K562 (cell line): ENCODE data around the gene PLAC1. TPM values are rescaled to one million over a fixed set of nuclear protein-coding genes. Genes with fewer than 3 reads are reported as not detected.
A peak's percentile ranks its signal among the peaks of the same experiment; 100 is the strongest.

Source experiments
- BMI1 ChIP-seq: fragments of 150-350 bp; IDR thresholded peaks from 2 replicates; pipeline ENCODE4 v1.6.1; 2014; ENCODE audit warnings: low read length
- BRD9 ChIP-seq: fragments of 450-650 bp; IDR thresholded peaks from 2 replicates; pipeline ENCODE4 v1.6.1; 2018; ENCODE audit warnings: low read depth; ENCODE audit not compliant: partially characterized antibody
- ELK3 ChIP-seq: fragments of 450-650 bp; formaldehyde crosslinking; IDR thresholded peaks from 2 replicates; pipeline ENCODE4 v1.4.0; 2020; ENCODE audit warnings: mild to moderate bottlenecking
- ESRRA ChIP-seq: fragments of 450-650 bp; IDR thresholded peaks from 2 replicates; pipeline ENCODE4 v1.6.1; 2014; ENCODE audit warnings: low read depth, mild to moderate bottlenecking, moderate library complexity, borderline replicate concordance
- KLF6 ChIP-seq: fragments of 250-450 bp; sonication (Bioruptor Pico); IDR thresholded peaks from 2 replicates; pipeline ENCODE4 v1.4.0; 2020; ENCODE audit warnings: mild to moderate bottlenecking, moderate library complexity, borderline replicate concordance
- MAZ ChIP-seq, 2 experiments: fragments of 450-650 bp in 1 of 2; sonication (generic) in 1 of 2; formaldehyde crosslinking; IDR thresholded peaks in 1 of 2; conservative IDR thresholded peaks in 1 of 2; 2 replicates each; pipeline versions ENCODE4 v1.4.0 to v1.5.0; 2020; ENCODE audit warnings: mild to moderate bottlenecking in 1 of 2, missing genetic modification reagents in 1 of 2
- POLR2H ChIP-seq: IDR thresholded peaks from 2 replicates; pipeline ENCODE4 v1.6.1; 2016; ENCODE audit warnings: missing genetic modification characterization, low read depth, mild to moderate bottlenecking, control low read depth, missing compliant biosample characterization, moderate library complexity
- RAD21 ChIP-seq, 2 experiments: fragments of 250-450 bp in 1 of 2; fragments of 450-650 bp in 1 of 2; sonication (Bioruptor Pico) in 1 of 2; formaldehyde crosslinking in 1 of 2; IDR thresholded peaks in 1 of 2; conservative IDR thresholded peaks in 1 of 2; 2 replicates each; pipeline versions ENCODE4 v1.4.0 to v1.8.0; 2020 to 2022; ENCODE audit warnings: mild to moderate bottlenecking in 2 of 2, moderate library complexity in 1 of 2
- RBM15 ChIP-seq: fragments of 200-400 bp; formaldehyde crosslinking; IDR thresholded peaks from 2 replicates; pipeline ENCODE4 v1.6.1; 2018; ENCODE audit warnings: mild to moderate bottlenecking, low read length, moderate library complexity; ENCODE audit not compliant: insufficient read depth
- RBM25 ChIP-seq: fragments of 200-400 bp; formaldehyde crosslinking; IDR thresholded peaks from 2 replicates; pipeline ENCODE4 v1.6.1; 2018; ENCODE audit warnings: low read length, low read depth, moderate library complexity; ENCODE audit not compliant: severe bottlenecking
- SMARCA4 ChIP-seq: fragments of 450-650 bp; IDR thresholded peaks from 2 replicates; pipeline ENCODE4 v1.6.1; 2016
- SOX6 ChIP-seq: fragments of 450-650 bp; IDR thresholded peaks from 2 replicates; pipeline ENCODE4 v1.6.1; 2014; ENCODE audit warnings: mild to moderate bottlenecking
- TEAD1 ChIP-seq, 2 experiments: fragments of 450-650 bp in 1 of 2; sonication (generic) in 1 of 2; formaldehyde crosslinking; IDR thresholded peaks; 2 replicates each; pipeline versions ENCODE4 v1.4.0 to v1.8.0; 2020 to 2022; ENCODE audit warnings: mild to moderate bottlenecking in 2 of 2, missing genetic modification reagents in 1 of 2
- ZFP36 ChIP-seq: fragments of 150-350 bp; IDR thresholded peaks from 2 replicates; pipeline ENCODE4 v1.6.1; 2018; ENCODE audit warnings: low read length, low read depth; ENCODE audit not compliant: partially characterized antibody
- polyA plus RNA-seq, 8 experiments: library from polyadenylated mRNA; depleted of rRNA in 4 of 8; stranded (reverse) in 5 of 8; unstranded in 3 of 8; fragments of >200 nt; fragmentation: Nextera tagmentation in 2 of 8; fragmentation: Illumina TruSeq in 1 of 8; extraction: Ambion mirVana in 2 of 8; extraction: Trizol in 1 of 8; gene quantifications; 2 replicates each; pipeline versions ENCODE4 v1.2.1 to v1.2.3, GENCODE V29; 2011 to 2014; ENCODE audit warnings: inconsistent platforms in 1 of 8, missing spikeins in 1 of 8
- total RNA-seq, 7 experiments: library from RNA; depleted of rRNA in 6 of 7; stranded (reverse); fragments of >200 nt in 6 of 7; fragmentation: Illumina TruSeq in 2 of 7; extraction: Trizol in 2 of 7; gene quantifications; 2 replicates each; pipeline versions ENCODE4 v1.2.1 to v1.2.3, GENCODE V29; 2011 to 2021; ENCODE audit warnings: low replicate concordance in 1 of 7
- TF ChIP-seq, protein P1 (sequence below): fragments of 150-350 bp; conservative IDR thresholded peaks from 2 replicates; pipeline ENCODE4 v1.6.1; 2014; ENCODE audit warnings: low read length
- TF ChIP-seq, protein P2 (sequence below): sonication (generic); formaldehyde crosslinking; IDR thresholded peaks from 2 replicates; pipeline ENCODE4 v1.8.0; 2022; ENCODE audit warnings: missing genetic modification reagents, mild to moderate bottlenecking, borderline replicate concordance
- TF ChIP-seq, protein P3 (sequence below), 3 experiments: IDR thresholded peaks in 2 of 3; conservative IDR thresholded peaks in 1 of 3; 2 replicates each; pipeline ENCODE4 v1.5.1; 2011 to 2012; ENCODE audit warnings: low read length in 3 of 3, mild to moderate bottlenecking in 3 of 3, control low read depth in 2 of 3, improper control_type of control experiment in 1 of 3, inconsistent platforms in 1 of 3, low read depth in 1 of 3, mixed read lengths in 1 of 3, moderate library complexity in 1 of 3; ENCODE audit not compliant: insufficient read depth in 2 of 3
- TF ChIP-seq, protein P4 (sequence below), 2 experiments: fragments of 450-650 bp in 1 of 2; sonication (generic) in 1 of 2; formaldehyde crosslinking in 1 of 2; IDR thresholded peaks in 1 of 2; conservative IDR thresholded peaks in 1 of 2; 2 replicates each; pipeline versions ENCODE4 v1.6.1 to v1.8.1; 2016 to 2023; ENCODE audit warnings: mild to moderate bottlenecking in 2 of 2, moderate library complexity in 2 of 2, inconsistent platforms in 1 of 2, missing genetic modification reagents in 1 of 2

The PLAC1 gene
- total and polyA plus RNA-seq, 9 of the 15 experiments (the other 6 are each of a cell fraction or from before 2014, with no cell fraction given), result 0.82 to 9.1 (median 1.7) TPM

GRCh38 chrX:134607523-134607922 lies 50.7 kb downstream of the PLAC1 start (continued):
- TF ChIP-seq, protein P1, sequence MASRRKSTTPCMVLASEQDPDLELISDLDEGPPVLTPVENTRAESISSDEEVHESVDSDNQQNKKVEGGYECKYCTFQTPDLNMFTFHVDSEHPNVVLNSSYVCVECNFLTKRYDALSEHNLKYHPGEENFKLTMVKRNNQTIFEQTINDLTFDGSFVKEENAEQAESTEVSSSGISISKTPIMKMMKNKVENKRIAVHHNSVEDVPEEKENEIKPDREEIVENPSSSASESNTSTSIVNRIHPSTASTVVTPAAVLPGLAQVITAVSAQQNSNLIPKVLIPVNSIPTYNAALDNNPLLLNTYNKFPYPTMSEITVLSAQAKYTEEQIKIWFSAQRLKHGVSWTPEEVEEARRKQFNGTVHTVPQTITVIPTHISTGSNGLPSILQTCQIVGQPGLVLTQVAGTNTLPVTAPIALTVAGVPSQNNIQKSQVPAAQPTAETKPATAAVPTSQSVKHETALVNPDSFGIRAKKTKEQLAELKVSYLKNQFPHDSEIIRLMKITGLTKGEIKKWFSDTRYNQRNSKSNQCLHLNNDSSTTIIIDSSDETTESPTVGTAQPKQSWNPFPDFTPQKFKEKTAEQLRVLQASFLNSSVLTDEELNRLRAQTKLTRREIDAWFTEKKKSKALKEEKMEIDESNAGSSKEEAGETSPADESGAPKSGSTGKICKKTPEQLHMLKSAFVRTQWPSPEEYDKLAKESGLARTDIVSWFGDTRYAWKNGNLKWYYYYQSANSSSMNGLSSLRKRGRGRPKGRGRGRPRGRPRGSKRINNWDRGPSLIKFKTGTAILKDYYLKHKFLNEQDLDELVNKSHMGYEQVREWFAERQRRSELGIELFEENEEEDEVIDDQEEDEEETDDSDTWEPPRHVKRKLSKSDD, result no peak
- no peak for TF ChIP-seq ESRRA
- 0 out of 2 replicates have a peak, but pooled peaks have one; percentile 59 for TF ChIP-seq KLF6 (CRISPR knock-in tag)
- peak; percentile 33; the same call in 1 of the 2 replicates for TF ChIP-seq SMARCA4
- no peak for TF ChIP-seq BRD9
- TF ChIP-seq, protein P2, sequence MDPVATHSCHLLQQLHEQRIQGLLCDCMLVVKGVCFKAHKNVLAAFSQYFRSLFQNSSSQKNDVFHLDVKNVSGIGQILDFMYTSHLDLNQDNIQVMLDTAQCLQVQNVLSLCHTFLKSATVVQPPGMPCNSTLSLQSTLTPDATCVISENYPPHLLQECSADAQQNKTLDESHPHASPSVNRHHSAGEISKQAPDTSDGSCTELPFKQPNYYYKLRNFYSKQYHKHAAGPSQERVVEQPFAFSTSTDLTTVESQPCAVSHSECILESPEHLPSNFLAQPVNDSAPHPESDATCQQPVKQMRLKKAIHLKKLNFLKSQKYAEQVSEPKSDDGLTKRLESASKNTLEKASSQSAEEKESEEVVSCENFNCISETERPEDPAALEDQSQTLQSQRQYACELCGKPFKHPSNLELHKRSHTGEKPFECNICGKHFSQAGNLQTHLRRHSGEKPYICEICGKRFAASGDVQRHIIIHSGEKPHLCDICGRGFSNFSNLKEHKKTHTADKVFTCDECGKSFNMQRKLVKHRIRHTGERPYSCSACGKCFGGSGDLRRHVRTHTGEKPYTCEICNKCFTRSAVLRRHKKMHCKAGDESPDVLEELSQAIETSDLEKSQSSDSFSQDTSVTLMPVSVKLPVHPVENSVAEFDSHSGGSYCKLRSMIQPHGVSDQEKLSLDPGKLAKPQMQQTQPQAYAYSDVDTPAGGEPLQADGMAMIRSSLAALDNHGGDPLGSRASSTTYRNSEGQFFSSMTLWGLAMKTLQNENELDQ (CRISPR knock-in tag), result no peak
- no peak for TF ChIP-seq RBM15
- TF ChIP-seq RAD21 (CRISPR knock-in tag; conservative IDR thresholded peaks at IDR 0.05 in 1 of 2, IDR thresholded peaks at IDR 0.05 in 1 of 2), result peak in 1 of 2 experiments; percentile 18; a peak in 1 of 4 replicates
- TF ChIP-seq TEAD1 (CRISPR knock-in tag; IDR thresholded peaks at IDR 0.05), result no peak
- TF ChIP-seq POLR2H (tag), result peak; percentile 41; the same call in 1 of the 2 replicates
- no peak for TF ChIP-seq ELK3
- no peak for TF ChIP-seq ZFP36
- 0 out of 4 replicates have a peak, but pooled peaks of 1 of the 2 experiments have one; percentile 16 for TF ChIP-seq MAZ (CRISPR knock-in tag; conservative IDR thresholded peaks at IDR 0.05 in 1 of 2, IDR thresholded peaks at IDR 0.05 in 1 of 2)
- no peak for TF ChIP-seq RBM25
- TF ChIP-seq, protein P3, sequence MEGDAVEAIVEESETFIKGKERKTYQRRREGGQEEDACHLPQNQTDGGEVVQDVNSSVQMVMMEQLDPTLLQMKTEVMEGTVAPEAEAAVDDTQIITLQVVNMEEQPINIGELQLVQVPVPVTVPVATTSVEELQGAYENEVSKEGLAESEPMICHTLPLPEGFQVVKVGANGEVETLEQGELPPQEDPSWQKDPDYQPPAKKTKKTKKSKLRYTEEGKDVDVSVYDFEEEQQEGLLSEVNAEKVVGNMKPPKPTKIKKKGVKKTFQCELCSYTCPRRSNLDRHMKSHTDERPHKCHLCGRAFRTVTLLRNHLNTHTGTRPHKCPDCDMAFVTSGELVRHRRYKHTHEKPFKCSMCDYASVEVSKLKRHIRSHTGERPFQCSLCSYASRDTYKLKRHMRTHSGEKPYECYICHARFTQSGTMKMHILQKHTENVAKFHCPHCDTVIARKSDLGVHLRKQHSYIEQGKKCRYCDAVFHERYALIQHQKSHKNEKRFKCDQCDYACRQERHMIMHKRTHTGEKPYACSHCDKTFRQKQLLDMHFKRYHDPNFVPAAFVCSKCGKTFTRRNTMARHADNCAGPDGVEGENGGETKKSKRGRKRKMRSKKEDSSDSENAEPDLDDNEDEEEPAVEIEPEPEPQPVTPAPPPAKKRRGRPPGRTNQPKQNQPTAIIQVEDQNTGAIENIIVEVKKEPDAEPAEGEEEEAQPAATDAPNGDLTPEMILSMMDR (IDR thresholded peaks at IDR 0.05 in 2 of 3, conservative IDR thresholded peaks at IDR 0.05 in 1 of 3; ENCODE audit: insufficient read depth in 2 of 3, low read depth in 1 of 3, low read length in 3 of 3), result no peak
- TF ChIP-seq SOX6, result peak; percentile 35; the same call in 1 of the 2 replicates
- no peak for TF ChIP-seq BMI1
- TF ChIP-seq, protein P4, sequence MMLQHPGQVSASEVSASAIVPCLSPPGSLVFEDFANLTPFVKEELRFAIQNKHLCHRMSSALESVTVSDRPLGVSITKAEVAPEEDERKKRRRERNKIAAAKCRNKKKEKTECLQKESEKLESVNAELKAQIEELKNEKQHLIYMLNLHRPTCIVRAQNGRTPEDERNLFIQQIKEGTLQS (IDR thresholded peaks at IDR 0.05), result peak; percentile 28; the same call in 1 of the 2 replicates
- TF ChIP-seq, protein P4 (CRISPR knock-in tag; conservative IDR thresholded peaks at IDR 0.05), result no peak
